HG03439 (cell line): ENCODE measurements around the gene SPOPL.
"Not testable (repeated sequence)": the region's sequence is repeated elsewhere in the genome, so short reads cannot be mapped to it uniquely, and the experiment has no call there.

ENCODE experiments used
- ATAC-seq: cut with Tn5 transposase; IDR thresholded peaks from one replicate; pipeline ENCODE4 v1.9.1; 2021; ENCODE audit warnings: mild to moderate bottlenecking, moderate library complexity; ENCODE audit not compliant: unreplicated experiment

The SPOPL gene

GRCh38 chr2:138522556-138522955 lies 21.0 kb downstream of the SPOPL start:
- peak; percentile 85 for ATAC-seq

- peak; percentile 58 for ATAC-seq
These were observed 21.6 kb downstream of the SPOPL start for GRCh38 chr2:138523018-138523672.

- ATAC-seq, result not testable (repeated sequence)
These were observed 22.1 kb downstream of the SPOPL start for GRCh38 chr2:138523673-138524042.

- not testable (repeated sequence) for ATAC-seq
These were observed 22.8 kb downstream of the SPOPL start for GRCh38 chr2:138524353-138524752.

GRCh38 chr2:138531913-138532312 lies 30.3 kb downstream of the SPOPL start:
- ATAC-seq, result no peak

GRCh38 chr2:138534791-138535190 lies 33.2 kb downstream of the SPOPL start:
- ATAC-seq, result no peak

GRCh38 chr2:138536302-138536701 lies 34.7 kb downstream of the SPOPL start:
- ATAC-seq, result peak; percentile 69

- ATAC-seq, result peak; percentile 27
These were observed 35.2 kb downstream of the SPOPL start for GRCh38 chr2:138536740-138537139.

GRCh38 chr2:138537170-138537915 lies 35.8 kb downstream of the SPOPL start:
- no peak for ATAC-seq

GRCh38 chr2:138544206-138544605 lies 42.6 kb downstream of the SPOPL start:
- ATAC-seq, result not testable (repeated sequence)

GRCh38 chr2:138548796-138549195 lies 47.2 kb downstream of the SPOPL start:
- no peak for ATAC-seq

- ATAC-seq, result no peak
These were observed 48.6 kb downstream of the SPOPL start for GRCh38 chr2:138550172-138550571.

GRCh38 chr2:138550670-138551287 lies 49.2 kb downstream of the SPOPL start:
- no peak for ATAC-seq

- no peak for ATAC-seq
These were observed 52.6 kb downstream of the SPOPL start for GRCh38 chr2:138554123-138554522.

GRCh38 chr2:138559641-138560040 lies 58.1 kb downstream of the SPOPL start:
- no peak for ATAC-seq

GRCh38 chr2:138564586-138565229 lies 63.1 kb downstream of the SPOPL start:
- ATAC-seq, result no peak

- no peak for ATAC-seq
These were observed 63.6 kb downstream of the SPOPL start for GRCh38 chr2:138565230-138565598.

- ATAC-seq, result no peak
These were observed 70.7 kb downstream of the SPOPL start for GRCh38 chr2:138572318-138572717.

- ATAC-seq, result no peak
These were observed 75.5 kb downstream of the SPOPL start for GRCh38 chr2:138577066-138577465.

GRCh38 chr2:138579556-138579955 lies 78.0 kb downstream of the SPOPL start:
- ATAC-seq, result no peak

GRCh38 chr2:138581909-138582308 lies 80.3 kb downstream of the SPOPL start:
- ATAC-seq, result no peak

GRCh38 chr2:138589663-138590062 lies 88.1 kb downstream of the SPOPL start:
- ATAC-seq, result no peak
